Skeletal muscle satellite cell (primary cell): ENCODE results near the gene COL8A2.

Experiments used
- H3K27me3 ChIP-seq: 2 replicates; pipeline ENCODE4 v1.7.0; 2013; ENCODE audit warnings: low read length; ENCODE audit not compliant: control insufficient read depth, insufficient read depth
- H3K36me3 ChIP-seq: 2 replicates; pipeline ENCODE4 v1.7.0; 2013; ENCODE audit warnings: mild to moderate bottlenecking, control low read depth, low read length; ENCODE audit not compliant: insufficient read depth
- H3K4me1 ChIP-seq: 2 replicates; pipeline ENCODE4 v1.7.0; 2013; ENCODE audit warnings: low read length; ENCODE audit not compliant: control insufficient read depth, insufficient read depth
- H3K4me2 ChIP-seq: 2 replicates; pipeline ENCODE4 v1.7.0; 2013; ENCODE audit warnings: mild to moderate bottlenecking, low read length
- H3K4me3 ChIP-seq: 2 replicates; pipeline ENCODE4 v1.7.0; 2013; ENCODE audit warnings: low read length
- H3K9ac ChIP-seq: 2 replicates; pipeline ENCODE4 v1.7.0; 2013; ENCODE audit warnings: mild to moderate bottlenecking, low read depth, low read length, moderate library complexity
- H3K9me3 ChIP-seq: replicated peaks from 2 replicates; pipeline ENCODE4 v1.7.0; 2013; ENCODE audit warnings: mild to moderate bottlenecking, control low read depth, low read length

COL8A2 gene

DNA sequence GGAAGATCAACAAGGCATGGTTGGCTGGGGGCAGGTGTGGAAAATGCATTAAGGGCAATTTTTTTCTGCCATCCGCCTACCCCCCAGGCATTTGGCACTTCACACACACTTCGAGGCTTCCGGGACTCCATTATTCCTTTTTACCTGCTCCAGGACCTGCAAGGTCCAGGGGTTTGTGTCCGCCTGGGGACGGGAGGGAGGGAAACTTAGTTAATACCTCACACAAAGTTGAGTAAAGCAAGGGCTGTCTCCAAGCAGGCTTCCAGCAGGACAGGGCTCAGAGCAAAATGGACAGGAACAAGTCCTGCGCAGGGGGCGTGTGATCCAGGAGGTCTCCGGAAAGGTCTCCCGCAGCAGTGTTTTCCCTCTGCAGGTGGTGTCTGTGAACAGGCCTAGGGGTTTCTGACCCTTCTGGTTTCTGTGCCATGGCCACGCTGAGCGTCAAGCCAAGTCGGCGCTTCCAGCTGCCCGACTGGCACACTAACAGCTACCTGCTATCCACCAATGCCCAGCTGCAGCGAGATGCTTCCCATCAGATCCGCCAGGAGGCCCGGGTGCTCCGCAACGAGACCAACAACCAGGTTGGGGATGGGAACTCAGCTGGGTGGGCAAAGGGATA, 40.4 kb downstream of the COL8A2 start:
- peak overlapping the region; percentile 49 for H3K9ac ChIP-seq

DNA sequence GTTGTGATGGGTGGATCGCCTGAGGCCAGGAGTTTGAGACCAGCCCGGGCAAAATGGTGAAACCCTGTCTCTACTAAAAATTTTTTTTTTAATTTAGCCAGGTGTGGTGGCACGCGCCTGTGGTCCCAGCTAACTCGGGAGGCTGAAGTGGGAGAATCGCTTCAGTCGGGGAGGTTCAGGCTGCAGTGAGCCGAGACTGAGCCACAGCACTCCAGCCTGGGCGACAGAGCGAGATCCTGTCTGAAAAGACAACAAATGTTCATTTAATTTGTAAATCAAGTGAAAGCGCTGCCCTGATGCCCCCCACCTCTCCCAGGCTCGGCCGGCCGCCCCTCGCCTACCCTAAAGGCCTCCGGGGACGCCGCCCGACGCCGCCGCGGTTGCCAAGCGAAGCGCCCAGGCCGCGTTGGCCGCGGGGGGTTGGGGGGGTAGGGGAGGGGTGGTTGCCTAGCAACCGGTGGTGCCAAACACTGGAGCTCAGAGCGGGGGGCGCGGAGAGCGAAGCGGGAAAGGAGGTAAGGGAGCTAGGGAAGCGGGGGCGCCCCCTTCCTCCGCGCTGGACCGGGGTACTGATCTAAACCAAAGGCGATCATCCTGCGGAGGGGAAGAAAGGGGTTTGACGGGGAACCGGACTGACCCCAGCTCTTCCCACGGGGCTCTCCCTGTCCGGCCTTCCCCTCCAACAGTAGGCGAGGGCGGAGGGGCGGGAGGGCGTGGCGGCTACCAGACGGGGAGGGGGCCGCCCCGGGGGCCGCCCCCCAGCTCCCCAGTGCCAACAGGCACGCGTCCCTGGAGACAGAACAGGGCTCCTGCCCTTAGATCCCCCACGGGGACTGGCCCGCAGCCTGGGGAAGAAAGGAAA, 41.2 kb downstream of the COL8A2 start, which contains the start of gene TEKT2:
Gene TEKT2 (plus strand): TSS at position 460 of the 862 bp plus-strand sequence. CDS start 828 bp downstream, outside the sequence.
- Histone ChIP-seq H3K4me2 (peak within 1 kb of the TSS; percentile 90), H3K4me3 (peak within 1 kb of the TSS; percentile 68), H3K9me3 (no peaks in the 10 kb centered on the region), H3K36me3 (no peaks in the 10 kb centered on the region), H3K4me1 (peaks cover 11% of the 10 kb centered on the region), H3K9ac (peak within 1 kb of the TSS; percentile 49), H3K27me3 (peaks cover 4% of the 10 kb centered on the region)

More for the DNA sequence above, 40.4 kb downstream of the COL8A2 start:
- no peaks in the 10 kb centered on the region for H3K36me3 ChIP-seq
- H3K27me3 ChIP-seq = peaks cover 4% of the 10 kb centered on the region
- peaks cover 14% of the 10 kb centered on the region for H3K4me1 ChIP-seq
- peak overlapping the region; percentile 90 for H3K4me2 ChIP-seq
- H3K4me3 ChIP-seq = peak overlapping the region; percentile 68
- H3K9me3 ChIP-seq = no peaks in the 10 kb centered on the region

DNA sequence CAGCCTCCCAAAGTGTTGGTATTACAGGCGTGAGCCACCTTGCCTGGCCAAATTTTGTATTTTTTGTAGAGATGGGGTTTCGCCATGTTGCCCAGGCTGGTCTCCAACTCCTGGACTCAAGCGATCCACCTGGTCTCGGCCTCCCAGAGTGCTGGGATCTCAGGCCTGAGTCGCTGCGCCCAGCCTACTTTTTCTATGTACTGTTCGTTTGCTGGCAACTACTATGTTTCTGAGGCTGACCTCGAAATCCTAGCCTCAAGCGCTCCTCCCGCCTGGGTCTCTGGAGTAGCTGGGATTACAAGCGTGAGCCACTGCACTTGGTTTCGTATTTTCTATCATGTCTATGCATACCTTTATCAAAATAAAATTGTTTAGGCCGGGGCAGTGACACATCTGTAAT, 41.8 kb downstream of the COL8A2 start:
- Histone ChIP-seq H3K4me2 (no peak overlapping the region), H3K36me3 (no peaks in the 10 kb centered on the region), H3K4me1 (peaks cover 8% of the 10 kb centered on the region), H3K9ac (no peak overlapping the region), H3K9me3 (no peaks in the 10 kb centered on the region), H3K4me3 (no peak overlapping the region), H3K27me3 (peaks cover 4% of the 10 kb centered on the region)

DNA sequence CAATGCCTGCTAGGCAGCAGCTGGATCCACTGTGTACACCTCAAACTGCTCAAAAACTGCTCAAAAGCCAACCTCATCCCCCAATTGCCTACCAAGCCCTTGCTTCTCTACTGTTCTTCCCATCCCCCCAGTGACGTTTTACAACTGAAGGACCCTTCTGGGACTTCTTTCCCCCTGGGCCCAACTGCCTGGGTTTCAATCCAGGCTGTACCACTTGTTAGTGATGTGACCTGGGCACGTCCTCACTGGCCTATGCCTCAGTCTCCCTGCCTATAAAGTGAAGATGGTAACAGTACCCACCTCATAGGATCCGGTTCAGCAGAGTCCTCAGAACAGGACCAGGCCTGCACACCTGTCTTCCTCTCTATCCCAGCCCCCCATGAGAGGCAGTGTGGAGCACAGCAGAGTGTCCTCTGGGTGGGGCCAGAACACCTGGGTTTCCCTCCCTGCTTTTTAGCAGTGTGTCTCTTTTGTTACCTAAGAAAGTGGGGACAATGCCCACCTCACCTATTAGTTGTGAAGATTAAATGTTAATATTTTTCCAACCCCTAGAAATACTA, 43.0 kb downstream of the COL8A2 start:
- Histone ChIP-seq H3K36me3 (no peaks in the 10 kb centered on the region), H3K27me3 (peaks cover 4% of the 10 kb centered on the region), H3K9me3 (no peaks in the 10 kb centered on the region), H3K4me2 (no peak overlapping the region), H3K9ac (no peak overlapping the region), H3K4me1 (peaks cover 6% of the 10 kb centered on the region), H3K4me3 (no peak overlapping the region)

DNA sequence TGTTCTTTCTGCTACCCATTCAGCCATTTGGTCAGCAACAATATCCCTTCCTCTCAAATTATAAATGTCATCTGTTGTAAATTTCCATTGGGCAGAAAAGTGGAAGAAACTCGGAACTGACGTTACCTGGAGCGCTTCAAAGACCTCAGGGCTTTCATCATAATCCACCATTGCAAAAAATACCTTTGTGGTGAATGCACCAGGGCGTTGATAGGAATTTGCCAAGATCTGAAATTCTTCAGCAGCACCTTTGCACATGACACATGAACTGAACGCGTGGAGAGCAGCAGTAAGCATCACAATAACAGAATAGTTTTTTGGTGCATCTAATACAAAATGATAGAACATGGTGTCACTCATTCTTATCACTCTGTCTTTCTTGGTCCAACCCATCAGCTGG, 44.2 kb downstream of the COL8A2 start:
- peaks cover 6% of the 10 kb centered on the region for H3K4me1 ChIP-seq
- H3K4me3 ChIP-seq = no peak overlapping the region
- H3K36me3 ChIP-seq = no peaks in the 10 kb centered on the region
- H3K9me3 ChIP-seq = no peaks in the 10 kb centered on the region
- H3K9ac ChIP-seq = no peak overlapping the region
- H3K27me3 ChIP-seq = peaks cover 4% of the 10 kb centered on the region
- no peak overlapping the region for H3K4me2 ChIP-seq

DNA sequence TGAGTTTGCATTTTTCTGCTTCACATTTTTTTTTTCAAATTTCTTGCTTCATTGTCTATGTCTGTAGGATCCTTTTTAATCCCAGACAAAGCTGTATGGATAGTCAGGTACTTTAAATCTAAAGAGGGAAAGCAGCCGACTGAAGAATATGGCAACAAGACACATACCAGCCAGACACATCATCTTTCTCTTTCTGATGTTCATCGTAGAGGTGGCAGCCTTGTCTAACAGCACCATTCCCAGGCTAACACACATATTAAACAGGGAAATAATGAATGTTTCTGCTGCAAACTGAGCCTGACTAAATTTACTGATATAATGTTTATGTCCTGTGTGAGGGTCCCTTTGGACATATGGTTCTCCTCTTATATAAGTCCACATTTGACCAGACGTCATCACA, 44.8 kb downstream of the COL8A2 start:
- Histone ChIP-seq H3K36me3 (no peaks in the 10 kb centered on the region), H3K4me2 (no peak overlapping the region)

GRCh38 chr1:36076979-36077573, 47.9 kb downstream of the COL8A2 start:
- H3K9ac ChIP-seq = no peak overlapping the region
- peaks cover 3% of the 10 kb centered on the region for H3K27me3 ChIP-seq
- H3K4me2 ChIP-seq = no peak overlapping the region
- no peaks in the 10 kb centered on the region for H3K9me3 ChIP-seq
- H3K36me3 ChIP-seq = no peaks in the 10 kb centered on the region
- no peaks in the 10 kb centered on the region for H3K4me1 ChIP-seq
- H3K4me3 ChIP-seq = no peak overlapping the region

More for the DNA sequence above, 44.8 kb downstream of the COL8A2 start:
- Histone ChIP-seq H3K9ac (no peak overlapping the region), H3K4me1 (peaks cover 6% of the 10 kb centered on the region), H3K4me3 (no peak overlapping the region), H3K27me3 (peaks cover 4% of the 10 kb centered on the region), H3K9me3 (no peaks in the 10 kb centered on the region)

- no peak overlapping the region for H3K9ac ChIP-seq
- H3K4me3 ChIP-seq = no peak overlapping the region
- H3K27me3 ChIP-seq = no peaks in the 10 kb centered on the region
- no peak overlapping the region for H3K4me2 ChIP-seq
- no peaks in the 10 kb centered on the region for H3K9me3 ChIP-seq
- H3K4me1 ChIP-seq = no peaks in the 10 kb centered on the region
- no peaks in the 10 kb centered on the region for H3K36me3 ChIP-seq
Measured at GRCh38 chr1:36070349-36070748, 54.7 kb downstream of the COL8A2 start.

DNA sequence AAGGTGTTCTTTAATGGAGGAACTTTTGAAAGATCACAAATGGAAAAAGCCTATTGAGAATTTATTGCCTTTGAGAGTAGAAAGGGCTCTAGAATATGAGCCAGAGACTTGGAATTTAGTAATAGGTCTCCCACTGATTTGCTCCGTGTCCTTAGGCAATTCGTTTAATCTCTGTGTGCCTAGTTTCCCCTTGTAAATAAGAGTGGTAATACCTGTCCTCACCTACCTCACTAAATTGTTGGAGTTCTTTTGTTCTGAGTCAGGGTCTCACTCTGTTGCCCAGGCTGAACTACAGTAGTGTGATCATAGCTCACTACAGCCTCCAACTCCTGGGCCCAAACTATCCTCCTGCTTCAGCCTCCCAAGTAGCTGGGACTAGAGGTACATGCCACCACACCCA, 56.2 kb downstream of the COL8A2 start:
- Histone ChIP-seq H3K27me3 (no peaks in the 10 kb centered on the region), H3K4me1 (no peaks in the 10 kb centered on the region), H3K9ac (no peak overlapping the region)

GRCh38 chr1:36067871-36068270, 57.2 kb downstream of the COL8A2 start:
- Histone ChIP-seq H3K27me3 (no peaks in the 10 kb centered on the region), H3K4me2 (no peak overlapping the region), H3K36me3 (no peaks in the 10 kb centered on the region), H3K4me3 (no peak overlapping the region), H3K9ac (no peak overlapping the region), H3K9me3 (no peaks in the 10 kb centered on the region), H3K4me1 (no peaks in the 10 kb centered on the region)

More for the DNA sequence above, 56.2 kb downstream of the COL8A2 start:
- no peaks in the 10 kb centered on the region for H3K36me3 ChIP-seq
- no peak overlapping the region for H3K4me2 ChIP-seq
- no peaks in the 10 kb centered on the region for H3K9me3 ChIP-seq
- H3K4me3 ChIP-seq = no peak overlapping the region

DNA sequence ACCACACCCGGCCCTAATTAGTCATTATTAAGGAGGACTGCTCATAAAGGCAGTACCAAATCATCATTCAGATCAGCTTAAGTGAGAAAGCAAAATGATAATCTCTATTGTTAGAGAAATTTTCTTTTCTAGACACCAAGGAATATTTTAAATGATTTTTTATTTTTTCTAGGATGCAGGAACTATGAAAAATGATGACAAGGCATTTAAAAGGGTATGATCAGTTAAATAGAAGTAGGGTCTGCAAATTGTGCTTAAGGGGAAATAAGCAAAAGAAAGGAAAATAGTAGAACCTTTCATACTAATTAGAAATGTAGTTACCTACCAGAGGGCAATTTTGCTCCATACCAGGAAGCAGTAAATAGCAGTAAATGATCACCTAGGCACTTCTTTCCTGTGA, 62.7 kb downstream of the COL8A2 start:
- Histone ChIP-seq H3K9ac (no peak overlapping the region), H3K4me3 (no peak overlapping the region), H3K36me3 (peaks cover 4% of the 10 kb centered on the region), H3K9me3 (no peaks in the 10 kb centered on the region), H3K27me3 (no peaks in the 10 kb centered on the region), H3K4me1 (no peaks in the 10 kb centered on the region), H3K4me2 (no peak overlapping the region)
